GDM1 (cell line): Measurements from ENCODE around the gene FAM50B.

ENCODE experiments used
- DNase-seq: peaks from one replicate; lab custom pipeline; 2025; lab: John Stamatoyannopoulos, UW

FAM50B gene

GRCh38 chr6:3820563-3820962, 28.6 kb upstream of the FAM50B start:
- no peak for DNase-seq

- DNase-seq = no peak
These were observed 26.3 kb upstream of the FAM50B start for GRCh38 chr6:3822747-3823445.

- no peak for DNase-seq
These were observed 25.5 kb upstream of the FAM50B start for GRCh38 chr6:3823671-3824070.

- DNase-seq = no peak
These were observed 23.8 kb upstream of the FAM50B start for GRCh38 chr6:3825331-3825831.

- no peak for DNase-seq
These were observed 23.2 kb upstream of the FAM50B start for GRCh38 chr6:3825851-3826581.

GRCh38 chr6:3829285-3829684, 19.9 kb upstream of the FAM50B start:
- no peak for DNase-seq

DNA sequence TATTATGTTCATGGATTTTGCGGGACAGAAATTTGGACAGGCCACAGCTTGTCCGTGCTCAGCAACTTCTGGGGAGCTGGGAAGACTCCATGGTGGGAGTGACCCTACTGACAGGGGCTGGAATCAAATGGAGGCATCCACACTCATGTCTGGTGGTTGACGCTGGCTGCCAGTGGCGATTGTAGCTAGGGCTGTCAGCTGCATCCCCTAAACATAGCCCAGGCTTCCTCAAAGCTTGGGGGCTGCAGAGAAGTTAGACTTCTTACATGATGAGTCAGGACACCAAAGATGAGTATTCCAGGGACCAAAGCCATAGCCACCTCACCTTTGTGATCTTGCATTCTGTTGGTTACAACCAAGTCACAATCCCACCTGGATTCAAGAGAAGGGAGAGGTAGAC, 18.4 kb upstream of the FAM50B start:
- DNase-seq = no peak

DNA sequence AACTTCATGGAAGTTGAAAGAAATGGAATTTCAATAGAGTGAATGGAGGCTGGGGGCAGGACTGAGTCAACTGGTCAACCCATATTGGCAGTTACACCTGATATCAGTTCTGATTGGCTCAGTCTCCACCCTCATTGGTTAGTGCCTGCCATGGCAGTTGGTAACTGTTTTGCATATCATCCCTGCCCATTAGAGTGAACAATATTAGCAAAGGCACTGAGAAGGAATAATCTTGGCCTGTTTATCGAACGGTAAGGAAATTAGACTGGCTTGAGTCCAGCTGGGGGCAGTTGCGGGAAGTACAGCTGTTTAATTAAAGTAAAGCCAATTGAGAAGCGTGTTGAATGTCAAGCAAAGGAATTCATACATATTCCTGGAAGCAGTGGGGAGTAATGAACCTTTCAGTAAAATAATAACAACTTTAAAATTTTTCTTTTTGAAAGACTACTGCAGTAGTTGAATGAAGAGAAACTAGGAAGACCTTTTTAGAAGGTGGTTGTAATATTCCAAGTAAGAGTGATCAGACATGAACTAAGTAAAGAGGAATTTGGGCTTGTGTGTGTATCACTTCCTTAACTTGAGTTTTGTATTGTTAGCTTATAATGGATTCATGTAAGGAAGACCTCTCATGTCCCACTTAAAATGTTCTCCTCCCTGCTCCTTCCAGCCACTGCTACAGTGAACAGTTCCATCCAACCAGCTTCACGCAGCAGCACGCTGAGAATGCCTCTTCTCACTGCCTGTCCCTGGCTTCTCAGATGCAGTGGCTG, 17.2 kb upstream of the FAM50B start:
- no peak for DNase-seq

GRCh38 chr6:3835055-3835731, 14.0 kb upstream of the FAM50B start:
- DNase-seq = no peak

- no peak for DNase-seq
These were observed 13.4 kb upstream of the FAM50B start for GRCh38 chr6:3835785-3836184.

- no peak for DNase-seq
These were observed 12.6 kb upstream of the FAM50B start for GRCh38 chr6:3836566-3836965.

GRCh38 chr6:3837781-3838180, 11.4 kb upstream of the FAM50B start:
- DNase-seq = no peak

GRCh38 chr6:3838992-3839867, 9.9 kb upstream of the FAM50B start:
- no peak for DNase-seq

GRCh38 chr6:3841066-3841454, 8.1 kb upstream of the FAM50B start:
- DNase-seq = no peak

- DNase-seq = no peak
These were observed 7.2 kb upstream of the FAM50B start for GRCh38 chr6:3841711-3842565.

DNA sequence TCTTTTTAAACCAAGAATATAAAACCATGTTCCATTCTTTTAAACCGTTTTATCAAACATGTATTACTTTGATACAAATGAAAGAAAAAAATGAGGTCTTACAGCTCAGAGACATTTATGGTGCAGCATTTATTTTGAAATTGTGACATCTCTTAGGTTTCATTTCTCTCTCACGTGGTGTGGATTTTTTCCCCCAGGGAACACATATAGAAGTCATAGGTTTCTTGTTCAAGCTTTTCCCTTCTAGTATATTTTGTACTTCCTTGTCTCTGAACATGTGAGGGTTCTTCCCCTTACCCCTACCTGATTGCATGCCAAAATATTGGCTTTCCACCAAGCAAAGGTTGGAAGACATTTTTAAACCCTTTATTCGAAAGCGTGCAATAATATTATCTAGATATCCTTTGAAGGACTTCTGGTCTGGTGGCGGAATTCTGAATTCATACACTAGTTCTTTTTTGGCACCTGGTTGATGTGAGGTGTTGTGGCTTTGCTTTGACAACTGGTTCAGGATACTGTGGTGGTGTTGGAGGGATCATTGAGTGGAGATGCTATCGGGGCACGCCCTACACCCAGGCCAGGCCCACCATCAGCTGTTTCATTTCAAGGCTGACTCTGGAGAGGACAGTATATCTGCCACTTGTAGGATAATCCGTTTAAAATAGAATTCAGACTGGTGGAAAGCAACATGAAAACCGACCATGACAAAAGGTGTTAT, 5.6 kb upstream of the FAM50B start:
- no peak for DNase-seq

DNA sequence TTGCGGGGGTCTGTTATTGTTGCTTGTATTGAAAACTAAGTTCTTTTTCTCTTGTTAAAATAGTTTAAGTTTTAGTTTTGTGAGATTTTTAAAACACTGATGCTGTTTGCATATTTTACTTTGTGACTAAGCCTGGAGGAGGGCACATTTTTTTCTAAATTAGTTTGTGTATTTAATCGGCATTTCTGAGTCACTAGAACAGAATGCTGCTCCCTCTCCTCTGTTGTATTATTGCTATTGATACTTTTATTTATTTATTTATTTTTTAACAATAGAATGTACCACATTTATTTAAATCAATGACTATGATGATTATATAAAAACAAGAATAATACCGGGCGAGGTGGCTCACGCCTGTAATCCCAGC, 5.1 kb upstream of the FAM50B start:
- DNase-seq = no peak

DNA sequence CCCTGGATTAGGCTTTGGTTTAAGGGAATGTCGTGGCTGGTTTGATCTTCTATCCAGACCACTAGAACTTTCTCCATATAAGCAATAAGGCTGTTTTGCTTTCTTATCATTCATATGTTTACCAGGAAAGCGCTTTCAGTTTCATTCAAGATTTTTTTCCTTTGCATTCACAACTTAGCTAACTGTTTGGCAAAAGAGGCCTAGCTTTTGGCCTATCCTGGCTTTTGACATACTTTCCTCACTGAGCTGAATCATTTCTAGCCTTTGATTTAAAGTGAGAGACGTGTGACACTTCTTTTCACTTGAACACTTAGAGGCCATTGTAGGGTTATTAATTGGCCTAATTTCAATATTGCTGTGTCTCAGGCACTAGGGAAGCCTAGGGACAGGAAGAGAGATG, 1.7 kb upstream of the FAM50B start:
- no peak for DNase-seq

GRCh38 chr6:3848380-3848779, 793 bp upstream of the FAM50B start:
- DNase-seq = no peak
